Adrenal gland (tissue), 5 donors: ENCODE results near the gene NPIPA1.
"Not testable (repeated sequence)": the region's sequence is repeated elsewhere in the genome, so short reads cannot be mapped to it uniquely, and the experiment has no call there.

Experiments used
- CTCF ChIP-seq, 6 experiments: fragments of 450-650 bp in 4 of 6; fragments of 200-600 bp in 2 of 6; sonication (generic) in 1 of 6; IDR thresholded peaks; 1 replicate in 5 of 6; 2 replicates in 1 of 6; pipeline versions ENCODE4 v1.5.1 to v1.8.0; 2016 to 2021; ENCODE audit warnings: antibody characterized with exemption in 6 of 6, mild to moderate bottlenecking in 2 of 6, moderate library complexity in 1 of 6
- POLR2A ChIP-seq, 2 donors: fragments of 450-650 bp; IDR thresholded peaks; one replicate each; pipeline ENCODE4 v1.6.1; 2017; ENCODE audit warnings: antibody characterized with exemption in 2 of 2, mild to moderate bottlenecking in 2 of 2, moderate library complexity in 1 of 2
- donor health status: DM: no; HTN: no; CAD: no.

GRCh38 chr16:14930246-14930645 is 7.0 kb upstream of the NPIPA1 start:
- TF ChIP-seq CTCF, POLR2A (IDR thresholded peaks at IDR 0.05): not testable (repeated sequence)
